Kidney epithelial cell (primary cell): ENCODE data around the gene BCAM. TPM values are rescaled to one million over a fixed set of nuclear protein-coding genes. Genes with fewer than 3 reads are reported as not detected.

Experiments used
- DNase-seq: peaks from one replicate; pipeline ENCODE4 v3.0.0-alpha.2; 2010; ENCODE audit warnings: low read depth
- H3K27me3 ChIP-seq: 2 replicates; pipeline ENCODE4 v1.6.0; 2011; ENCODE audit warnings: low read length; ENCODE audit not compliant: control insufficient read depth, insufficient read depth
- H3K36me3 ChIP-seq: 2 replicates; pipeline ENCODE4 v1.5.1; 2011; ENCODE audit warnings: low read length; ENCODE audit not compliant: control insufficient read depth, insufficient read depth
- H3K4me3 ChIP-seq: 2 replicates; pipeline ENCODE4 v1.5.1; 2011; ENCODE audit warnings: low read depth, mild to moderate bottlenecking, control low read depth, low read length
- total RNA-seq: library from RNA; depleted of rRNA; stranded (reverse); fragments of >200 nt; gene quantifications from 2 replicates; pipeline ENCODE4 v1.2.3, GENCODE V29; 2015
- TF ChIP-seq, protein P1 (sequence below): IDR thresholded peaks from 2 replicates; pipeline ENCODE4 v1.5.1; 2011; ENCODE audit warnings: mild to moderate bottlenecking, moderate library complexity, low read length, control low read depth, inconsistent platforms; ENCODE audit not compliant: insufficient read depth, poor library complexity, severe bottlenecking

The BCAM gene
- total RNA-seq, 1 donor from 2014 or later, result 27.6 TPM

DNA sequence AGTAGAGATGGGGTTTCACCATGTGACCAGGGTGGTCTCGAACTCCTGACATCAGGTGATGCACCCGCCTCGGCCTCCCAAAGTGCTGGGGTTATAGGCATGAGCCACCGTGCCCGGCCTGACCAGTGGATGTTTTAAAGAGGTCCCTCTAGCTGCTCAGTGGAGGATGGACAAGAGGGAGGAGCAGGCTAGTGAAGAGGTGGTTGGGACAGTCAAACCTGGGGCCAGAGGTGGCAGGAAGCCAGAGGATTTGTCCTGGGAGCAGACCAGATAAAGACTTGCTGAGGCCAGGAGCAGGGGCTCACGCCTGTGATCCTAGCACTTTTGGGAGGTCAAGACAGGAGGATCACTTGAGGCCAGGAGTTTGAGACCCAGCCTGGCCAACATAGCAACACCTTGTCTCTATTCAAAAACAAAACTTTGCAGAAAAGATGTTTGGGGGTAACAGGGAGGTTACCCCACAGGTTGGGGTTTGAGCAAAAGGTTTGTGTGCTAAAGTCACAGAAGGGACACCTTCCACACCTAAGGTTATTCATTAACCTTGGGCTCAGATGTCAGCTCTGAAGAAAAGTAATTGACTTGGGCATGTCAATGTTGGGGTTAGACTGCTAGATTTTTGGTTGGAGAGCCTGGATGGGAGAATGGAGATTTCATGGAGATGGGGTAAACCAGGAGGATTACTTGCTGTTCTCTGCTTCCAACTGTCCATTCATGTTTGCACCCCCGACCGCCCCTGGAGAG lies 9.0 kb downstream of the BCAM start:
- TF ChIP-seq, protein P1, sequence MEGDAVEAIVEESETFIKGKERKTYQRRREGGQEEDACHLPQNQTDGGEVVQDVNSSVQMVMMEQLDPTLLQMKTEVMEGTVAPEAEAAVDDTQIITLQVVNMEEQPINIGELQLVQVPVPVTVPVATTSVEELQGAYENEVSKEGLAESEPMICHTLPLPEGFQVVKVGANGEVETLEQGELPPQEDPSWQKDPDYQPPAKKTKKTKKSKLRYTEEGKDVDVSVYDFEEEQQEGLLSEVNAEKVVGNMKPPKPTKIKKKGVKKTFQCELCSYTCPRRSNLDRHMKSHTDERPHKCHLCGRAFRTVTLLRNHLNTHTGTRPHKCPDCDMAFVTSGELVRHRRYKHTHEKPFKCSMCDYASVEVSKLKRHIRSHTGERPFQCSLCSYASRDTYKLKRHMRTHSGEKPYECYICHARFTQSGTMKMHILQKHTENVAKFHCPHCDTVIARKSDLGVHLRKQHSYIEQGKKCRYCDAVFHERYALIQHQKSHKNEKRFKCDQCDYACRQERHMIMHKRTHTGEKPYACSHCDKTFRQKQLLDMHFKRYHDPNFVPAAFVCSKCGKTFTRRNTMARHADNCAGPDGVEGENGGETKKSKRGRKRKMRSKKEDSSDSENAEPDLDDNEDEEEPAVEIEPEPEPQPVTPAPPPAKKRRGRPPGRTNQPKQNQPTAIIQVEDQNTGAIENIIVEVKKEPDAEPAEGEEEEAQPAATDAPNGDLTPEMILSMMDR, result no peak
- no peak for DNase-seq
- no peak overlapping the region for H3K4me3 ChIP-seq
- H3K27me3 ChIP-seq, result no peaks in the 10 kb centered on the region
- H3K36me3 ChIP-seq, result no peaks in the 10 kb centered on the region

DNA sequence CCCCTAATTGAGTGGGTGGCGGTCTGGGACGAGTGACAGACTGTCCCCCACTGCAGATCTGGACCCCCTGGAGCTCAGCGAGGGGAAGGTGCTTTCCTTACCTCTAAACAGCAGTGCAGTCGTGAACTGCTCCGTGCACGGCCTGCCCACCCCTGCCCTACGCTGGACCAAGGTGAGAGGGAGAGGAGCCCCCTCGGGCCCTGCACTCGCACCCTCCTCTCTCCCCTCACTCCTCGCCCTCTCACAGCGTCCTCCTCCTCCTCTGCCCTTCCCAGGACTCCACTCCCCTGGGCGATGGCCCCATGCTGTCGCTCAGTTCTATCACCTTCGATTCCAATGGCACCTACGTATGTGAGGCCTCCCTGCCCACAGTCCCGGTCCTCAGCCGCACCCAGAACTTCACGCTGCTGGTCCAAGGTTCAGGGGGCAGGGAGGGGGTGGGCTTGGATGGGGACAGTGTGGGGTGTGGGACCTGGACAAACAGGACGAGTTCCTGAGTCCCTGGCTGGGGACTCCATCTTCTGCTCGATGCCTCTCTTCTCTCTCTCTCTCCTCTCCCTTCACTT lies 9.6 kb downstream of the BCAM start:
- DNase-seq, result no peak
- H3K36me3 ChIP-seq, result no peaks in the 10 kb centered on the region
- no peaks in the 10 kb centered on the region for H3K27me3 ChIP-seq
- TF ChIP-seq, protein P1, result no peak
- no peak overlapping the region for H3K4me3 ChIP-seq

DNA sequence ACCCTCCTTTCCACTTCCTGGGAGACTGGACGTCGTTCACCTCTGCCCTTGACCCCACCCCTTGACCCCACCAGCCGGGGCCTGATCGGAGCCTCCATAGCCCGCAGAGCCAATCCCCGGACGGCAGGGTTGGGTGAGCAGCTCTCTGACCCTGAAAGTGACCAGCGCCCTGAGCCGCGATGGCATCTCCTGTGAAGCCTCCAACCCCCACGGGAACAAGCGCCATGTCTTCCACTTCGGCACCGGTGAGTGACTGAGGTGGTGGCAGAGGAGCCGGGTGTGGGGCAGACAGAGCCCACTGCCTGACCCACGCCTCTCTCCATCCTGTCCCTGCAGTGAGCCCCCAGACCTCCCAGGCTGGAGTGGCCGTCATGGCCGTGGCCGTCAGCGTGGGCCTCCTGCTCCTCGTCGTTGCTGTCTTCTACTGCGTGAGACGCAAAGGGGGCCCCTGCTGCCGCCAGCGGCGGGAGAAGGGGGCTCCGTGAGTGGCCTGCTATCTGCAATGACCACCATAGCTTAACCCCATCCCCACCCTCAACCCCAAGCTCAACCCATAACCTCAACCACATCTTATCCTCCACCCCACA lies 10.4 kb downstream of the BCAM start:
- Histone ChIP-seq H3K36me3 (no peaks in the 10 kb centered on the region), H3K4me3 (no peak overlapping the region), H3K27me3 (no peaks in the 10 kb centered on the region)
- TF ChIP-seq, protein P1, result no peak
- no peak for DNase-seq

DNA sequence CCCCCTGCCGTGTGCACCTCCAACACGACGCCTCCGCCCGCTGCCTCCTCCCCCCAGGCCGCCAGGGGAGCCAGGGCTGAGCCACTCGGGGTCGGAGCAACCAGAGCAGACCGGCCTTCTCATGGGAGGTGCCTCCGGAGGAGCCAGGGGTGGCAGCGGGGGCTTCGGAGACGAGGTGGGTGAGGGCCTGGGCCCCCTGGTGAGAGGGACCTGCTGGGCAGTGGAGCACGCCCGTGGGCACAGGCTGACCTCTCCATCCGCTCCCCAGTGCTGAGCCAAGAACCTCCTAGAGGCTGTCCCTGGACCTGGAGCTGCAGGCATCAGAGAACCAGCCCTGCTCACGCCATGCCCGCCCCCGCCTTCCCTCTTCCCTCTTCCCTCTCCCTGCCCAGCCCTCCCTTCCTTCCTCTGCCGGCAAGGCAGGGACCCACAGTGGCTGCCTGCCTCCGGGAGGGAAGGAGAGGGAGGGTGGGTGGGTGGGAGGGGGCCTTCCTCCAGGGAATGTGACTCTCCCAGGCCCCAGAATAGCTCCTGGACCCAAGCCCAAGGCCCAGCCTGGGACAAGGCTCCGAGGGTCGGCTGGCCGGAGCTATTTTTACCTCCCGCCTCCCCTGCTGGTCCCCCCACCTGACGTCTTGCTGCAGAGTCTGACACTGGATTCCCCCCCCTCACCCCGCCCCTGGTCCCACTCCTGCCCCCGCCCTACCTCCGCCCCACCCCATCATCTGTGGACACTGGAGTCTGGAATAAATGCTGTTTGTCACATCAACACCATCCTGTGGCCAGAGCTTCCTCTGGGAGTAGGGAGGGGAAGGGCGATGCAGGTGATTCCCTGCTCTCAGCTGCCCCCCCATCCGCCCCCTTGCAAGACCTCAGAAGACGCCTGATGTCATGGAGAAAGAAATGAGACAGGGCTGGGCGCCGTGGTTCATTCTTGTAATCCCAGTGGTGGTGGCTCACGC lies 12.0 kb downstream of the BCAM start:
- H3K27me3 ChIP-seq, result no peaks in the 10 kb centered on the region
- no peak for DNase-seq
- TF ChIP-seq, protein P1, result no peak
- no peak overlapping the region for H3K4me3 ChIP-seq
- no peaks in the 10 kb centered on the region for H3K36me3 ChIP-seq

DNA sequence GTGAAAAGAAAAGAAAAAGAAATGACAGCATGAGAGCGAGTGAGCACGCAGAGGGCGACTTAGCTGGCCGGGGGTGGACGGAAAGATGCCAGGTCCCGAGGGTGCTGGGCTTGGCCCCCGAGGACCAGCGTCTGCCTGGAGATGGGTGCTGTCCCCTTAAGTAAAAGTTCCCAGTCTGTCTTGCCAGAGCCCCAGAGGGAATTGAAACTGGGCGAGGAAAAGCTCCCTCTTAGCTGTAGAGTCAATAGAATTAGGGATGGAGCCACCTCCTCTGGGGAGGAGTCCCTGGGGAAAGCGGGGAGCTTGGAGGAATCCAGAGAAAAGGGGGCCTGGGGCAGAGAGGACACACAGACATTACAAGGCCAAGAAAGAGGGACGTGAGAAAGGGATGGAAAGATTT lies 13.3 kb downstream of the BCAM start:
- H3K27me3 ChIP-seq, result peaks cover 2% of the 10 kb centered on the region
- no peak for DNase-seq
- H3K36me3 ChIP-seq, result no peaks in the 10 kb centered on the region
- no peak overlapping the region for H3K4me3 ChIP-seq
- TF ChIP-seq, protein P1, result no peak
